ENCODE measurements around the gene HAPLN2.

- TF ChIP-seq CTCF (IDR thresholded peaks at IDR 0.05): no peak
- TF ChIP-seq EZH2 (IDR thresholded peaks at IDR 0.05; ENCODE audit: borderline replicate concordance, insufficient read depth, low read depth, low read length, poor library complexity, severe bottlenecking): no peak
Observed at GRCh38 chr1:156659661-156659987, 40.4 kb downstream of the HAPLN2 start.

Measured in B cell (primary cell).